OCI-LY1 (cell line): Measurements from ENCODE around the gene SLC10A1.

Source experiments
- CTCF ChIP-seq: fragments of 200-600 bp; sonication (generic), shearing (Covaris generic); IDR thresholded peaks from 2 replicates; pipeline ENCODE4 v1.5.1; 2017; ENCODE audit warnings: mild to moderate bottlenecking, antibody characterized with exemption, low read length, moderate library complexity, mixed read lengths
- EZH2 ChIP-seq: fragments of 200-600 bp; sonication (generic), shearing (Covaris generic); IDR thresholded peaks from 2 replicates; pipeline ENCODE4 v1.8.0; 2017; ENCODE audit warnings: borderline replicate concordance, mixed run types, mild to moderate bottlenecking, antibody characterized with exemption, low read length, moderate library complexity, mixed read lengths

GRCh38 chr14:69756298-69756697, 40.7 kb downstream of the SLC10A1 start:
- TF ChIP-seq CTCF (no peak), EZH2 (no peak)
